GM18526 (cell line): ENCODE data around the gene HNF4A.

Experiments
- POLR2A ChIP-seq: IDR thresholded peaks from 3 replicates; pipeline ENCODE4 v1.6.1; 2011; ENCODE audit not compliant: insufficient read length; ENCODE audit errors: extremely low read depth

HNF4A gene

DNA sequence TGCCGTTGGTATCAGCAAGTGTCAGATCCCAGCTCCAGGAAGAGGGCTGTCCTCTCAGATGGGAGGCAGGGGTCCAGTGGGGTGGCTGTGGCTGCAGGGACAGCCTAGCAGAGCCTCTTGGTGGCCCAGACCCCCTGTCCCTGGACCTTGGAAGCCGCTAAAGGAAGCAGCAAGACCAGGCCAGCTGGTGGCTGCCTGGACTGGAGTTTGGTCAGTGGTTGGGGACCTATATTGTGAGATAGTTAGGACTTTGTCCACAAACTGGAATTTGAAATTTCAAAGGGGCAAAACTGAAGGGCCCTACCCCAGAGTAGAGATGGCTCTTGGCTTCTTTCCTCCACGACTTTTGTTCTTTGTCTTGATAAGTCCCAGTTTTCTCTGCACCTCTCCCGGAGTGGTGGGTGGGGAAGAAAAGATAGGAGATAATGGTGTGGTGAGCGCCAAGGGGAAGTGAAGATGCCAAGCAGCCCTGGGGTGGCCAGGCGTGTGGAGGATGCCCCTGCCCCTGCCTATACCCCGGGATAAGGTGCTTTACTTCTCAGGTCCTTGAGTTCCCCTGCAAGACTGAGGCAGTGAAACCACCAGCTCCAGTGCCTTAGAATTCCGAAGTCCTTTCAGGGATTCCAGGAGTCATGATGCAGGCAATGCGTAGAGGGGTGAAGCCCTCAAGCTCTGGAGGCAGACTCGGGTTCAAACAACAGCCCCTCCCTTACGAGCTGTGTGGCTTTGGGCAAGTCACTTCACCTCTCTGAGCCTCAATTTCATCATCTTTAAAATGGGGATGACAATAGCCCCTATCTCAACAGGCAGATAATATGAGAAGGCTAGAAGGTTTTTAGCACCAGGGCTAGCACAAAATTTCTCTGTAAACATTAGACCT is 40.2 kb downstream of the HNF4A start:
- TF ChIP-seq POLR2A, result no peak

GRCh38 chr20:44396369-44397130 is 41.1 kb downstream of the HNF4A start:
- TF ChIP-seq POLR2A, result no peak

DNA sequence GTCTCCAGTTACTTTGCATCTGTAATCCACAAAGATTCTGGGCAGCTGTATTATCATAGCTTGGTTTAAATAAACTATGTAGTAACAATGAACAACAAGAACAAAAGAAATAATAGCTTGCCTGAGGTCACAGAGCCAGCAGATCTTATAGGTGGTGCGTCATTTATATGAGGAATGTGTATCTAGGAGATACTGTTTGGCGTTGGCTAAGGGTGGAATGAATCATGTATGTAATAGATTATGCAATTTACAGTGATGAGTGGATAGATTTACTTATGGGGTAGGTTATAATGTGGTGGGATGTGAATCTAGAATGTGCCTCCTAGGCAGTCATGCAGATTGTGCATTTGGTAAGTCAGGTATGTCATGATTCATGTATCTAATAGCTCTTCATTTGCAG is 42.8 kb downstream of the HNF4A start:
- no peak for TF ChIP-seq POLR2A

- no peak for TF ChIP-seq POLR2A
Measured at GRCh38 chr20:44399446-44399845, 43.9 kb downstream of the HNF4A start.

GRCh38 chr20:44400671-44400969 is 45.1 kb downstream of the HNF4A start:
- TF ChIP-seq POLR2A, result no peak

DNA sequence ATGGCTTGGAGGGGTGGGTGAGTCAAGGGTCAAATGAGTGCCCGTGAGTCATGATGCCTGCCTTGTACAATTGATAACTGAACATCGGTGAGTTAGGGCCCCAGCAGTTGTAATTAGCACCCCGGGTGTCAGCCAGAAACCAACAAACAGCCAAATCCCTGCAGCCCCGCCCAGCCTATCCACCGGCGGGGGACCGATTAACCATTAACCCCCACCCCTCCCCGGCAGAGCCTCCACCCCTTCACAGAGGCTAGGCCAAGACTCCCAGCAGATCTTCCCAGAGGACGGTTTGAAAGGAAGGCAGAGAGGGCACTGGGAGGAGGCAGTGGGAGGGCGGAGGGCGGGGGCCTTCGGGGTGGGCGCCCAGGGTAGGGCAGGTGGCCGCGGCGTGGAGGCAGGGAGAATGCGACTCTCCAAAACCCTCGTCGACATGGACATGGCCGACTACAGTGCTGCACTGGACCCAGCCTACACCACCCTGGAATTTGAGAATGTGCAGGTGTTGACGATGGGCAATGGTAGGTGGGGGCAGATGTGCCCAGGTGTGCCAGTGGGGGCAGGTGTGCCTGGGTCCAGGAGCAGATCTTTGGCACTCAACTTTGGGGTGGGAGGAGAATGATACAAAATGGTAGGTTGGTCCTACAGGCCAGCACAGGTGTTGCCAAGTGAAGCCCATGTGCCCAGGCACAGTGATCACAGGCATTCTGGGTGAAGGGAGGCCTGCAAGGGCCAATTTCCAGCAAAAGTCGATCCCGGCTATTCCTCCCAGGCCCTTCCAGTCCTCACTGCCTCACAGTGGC is 45.7 kb downstream of the HNF4A start:
- TF ChIP-seq POLR2A, result no peak

GRCh38 chr20:44401770-44402390 is 46.4 kb downstream of the HNF4A start:
- TF ChIP-seq POLR2A, result no peak

DNA sequence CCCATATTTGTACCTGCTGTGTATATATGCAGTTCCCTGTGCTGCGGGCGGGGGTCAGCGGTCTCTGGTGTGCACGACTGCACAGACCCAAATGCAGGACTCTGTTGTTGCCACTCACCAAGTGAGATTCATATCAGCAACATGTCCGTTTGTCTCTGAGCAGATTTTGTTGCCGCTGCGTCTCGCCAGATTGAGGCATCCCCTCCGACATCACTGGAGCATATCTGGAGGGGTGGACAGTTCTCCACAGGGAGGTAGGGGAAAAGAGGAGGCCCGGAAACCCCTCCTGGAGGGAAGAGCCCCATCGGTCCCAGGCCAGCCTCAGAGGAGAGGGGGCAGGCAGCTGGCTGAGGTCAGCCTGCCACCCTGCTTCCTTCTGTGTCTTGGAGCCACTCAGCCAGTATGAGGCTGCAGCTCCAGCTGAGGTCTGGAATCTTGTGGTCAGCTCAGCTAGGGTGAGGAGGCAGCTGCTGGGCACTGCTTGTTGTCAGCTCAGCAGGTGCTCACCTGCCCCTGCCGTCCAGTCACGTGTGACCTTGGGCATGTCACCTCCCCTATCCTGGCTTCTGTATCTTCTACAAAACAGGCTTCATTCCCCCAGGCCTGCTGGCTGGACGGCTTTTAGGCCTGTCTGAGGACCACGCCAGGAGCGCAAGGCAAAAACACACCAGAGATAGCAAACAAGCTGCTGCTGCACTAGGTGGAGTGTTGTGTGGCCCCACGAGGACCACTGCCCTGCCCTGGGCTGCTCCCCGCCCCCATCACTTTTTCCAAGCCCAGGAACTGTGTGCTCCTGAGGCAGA is 47.1 kb downstream of the HNF4A start:
- TF ChIP-seq POLR2A, result no peak

GRCh38 chr20:44403194-44404112 is 48.0 kb downstream of the HNF4A start:
- no peak for TF ChIP-seq POLR2A

GRCh38 chr20:44404204-44405181 is 49.0 kb downstream of the HNF4A start:
- TF ChIP-seq POLR2A, result no peak

DNA sequence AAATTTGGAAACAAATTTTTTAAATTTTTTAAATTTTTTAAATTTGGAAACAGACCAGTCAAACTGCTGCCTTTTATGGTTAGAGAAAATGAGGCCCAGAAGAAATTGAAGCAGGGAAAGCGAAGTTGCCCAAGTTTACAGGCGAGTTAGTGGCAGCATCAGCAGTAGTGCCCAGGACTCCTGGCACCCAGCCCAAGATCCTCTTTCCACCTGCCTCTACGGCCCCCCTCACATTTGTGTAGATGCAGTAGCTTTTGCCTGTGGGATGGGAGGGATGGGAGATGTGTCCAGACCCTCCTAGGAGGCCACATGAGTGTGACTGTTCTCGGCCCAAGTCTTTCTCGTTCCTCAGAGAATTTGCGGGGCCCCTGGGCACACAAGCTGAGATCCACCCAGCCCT is 49.8 kb downstream of the HNF4A start:
- no peak for TF ChIP-seq POLR2A
